Bronchial epithelial cell (primary cell): ENCODE data around the gene LSAMP. TPM values are rescaled to one million over a fixed set of nuclear protein-coding genes. Genes with fewer than 3 reads are reported as not detected.

ENCODE experiments used
- DNase-seq: peaks from one replicate; pipeline ENCODE4 v3.0.0-alpha.2; 2010; ENCODE audit warnings: low read depth
- FAIRE-seq: peaks from 2 replicates; lab custom pipeline; 2011; peaks lifted over from hg19 to GRCh38; lab: Jason Lieb, UNC
- H3K27me3 ChIP-seq: 2 replicates; pipeline ENCODE4 v1.5.1; 2011; ENCODE audit warnings: low read length; ENCODE audit not compliant: control insufficient read depth, insufficient read depth
- H3K36me3 ChIP-seq: 2 replicates; pipeline ENCODE4 v1.5.1; 2011; ENCODE audit warnings: low read length; ENCODE audit not compliant: control insufficient read depth, insufficient read depth
- H3K4me3 ChIP-seq: 2 replicates; pipeline ENCODE4 v1.5.1; 2011; ENCODE audit warnings: mild to moderate bottlenecking, low read depth, low read length, control low read depth
- CTCF ChIP-seq: IDR thresholded peaks from 2 replicates; pipeline ENCODE4 v1.5.1; 2011; ENCODE audit warnings: mild to moderate bottlenecking, moderate library complexity, low read length, control low read depth, inconsistent platforms; ENCODE audit not compliant: insufficient read depth, severe bottlenecking
- total RNA-seq: library from RNA; depleted of rRNA; stranded (reverse); fragments of >200 nt; gene quantifications from 2 replicates; pipeline ENCODE4 v1.2.1, GENCODE V29; 2014

Gene LSAMP
- total RNA-seq, 1 donor from 2014 or later: 0.26 TPM

GRCh38 chr3:116300226-116300625, 145.1 kb downstream of the LSAMP start:
- no peak for FAIRE-seq
- Histone ChIP-seq H3K36me3 (no peaks in the 10 kb centered on the region), H3K27me3 (no peaks in the 10 kb centered on the region), H3K4me3 (no peak overlapping the region)
- DNase-seq: no peak
- no peak for TF ChIP-seq CTCF

GRCh38 chr3:116299646-116300081, 145.6 kb downstream of the LSAMP start:
- FAIRE-seq (no peak), DNase-seq (no peak)
- Histone ChIP-seq H3K27me3 (no peaks in the 10 kb centered on the region), H3K4me3 (no peak overlapping the region), H3K36me3 (no peaks in the 10 kb centered on the region)
- TF ChIP-seq CTCF: no peak

GRCh38 chr3:116298151-116298550, 147.1 kb downstream of the LSAMP start:
- no peak overlapping the region for H3K4me3 ChIP-seq
- H3K36me3 ChIP-seq: no peaks in the 10 kb centered on the region
- no peak for TF ChIP-seq CTCF
- FAIRE-seq (no peak), DNase-seq (no peak)
- H3K27me3 ChIP-seq: no peaks in the 10 kb centered on the region

- no peak for TF ChIP-seq CTCF
- no peak for DNase-seq
Observed at GRCh38 chr3:116291141-116291540, 154.1 kb downstream of the LSAMP start.

GRCh38 chr3:116288485-116288884, 156.8 kb downstream of the LSAMP start:
- FAIRE-seq (no peak), DNase-seq (no peak)
- no peaks in the 10 kb centered on the region for H3K27me3 ChIP-seq
- H3K4me3 ChIP-seq: no peak overlapping the region
- TF ChIP-seq CTCF: no peak
- no peaks in the 10 kb centered on the region for H3K36me3 ChIP-seq

More at GRCh38 chr3:116291141-116291540, 154.1 kb downstream of the LSAMP start:
- no peak for FAIRE-seq
- H3K27me3 ChIP-seq: no peaks in the 10 kb centered on the region
- no peak overlapping the region for H3K4me3 ChIP-seq
- no peaks in the 10 kb centered on the region for H3K36me3 ChIP-seq

- no peaks in the 10 kb centered on the region for H3K27me3 ChIP-seq
- no peak for TF ChIP-seq CTCF
- FAIRE-seq: no peak
Observed at GRCh38 chr3:116285781-116286421, 159.4 kb downstream of the LSAMP start.

More at GRCh38 chr3:116285781-116286421, 159.4 kb downstream of the LSAMP start:
- DNase-seq: no peak
- H3K36me3 ChIP-seq: no peaks in the 10 kb centered on the region
- H3K4me3 ChIP-seq: no peak overlapping the region
